Activated CD4-positive, alpha-beta T cell treated with anti-CD3 and anti-CD28 coated beads, Interleukin-10, Interleukin-2, amounts not matched to agents 100 ng/mL and 50 ng/mL, durations not matched to agents 16 hours and 8 hours (primary cell): ENCODE results near the gene ST8SIA4.

Experiments
- DNase-seq: peaks from one replicate; pipeline ENCODE4 v3.0.0-alpha.2; 2020

ST8SIA4 gene

GRCh38 chr5:100903039-100903887, at the start of gene ST8SIA4:
ST8SIA4 (minus strand) TSS chr5:100903282; CDS start chr5:100902955, 327 bp downstream.
- peak; percentile 97 for DNase-seq

GRCh38 chr5:100950985-100951384, 47.9 kb upstream of the ST8SIA4 start:
- no peak for DNase-seq

GRCh38 chr5:100913298-100913697, 10.2 kb upstream of the ST8SIA4 start:
- peak; percentile 63 for DNase-seq

GRCh38 chr5:100909034-100909433, 6.0 kb upstream of the ST8SIA4 start:
- no peak for DNase-seq

GRCh38 chr5:100905259-100905914, 2.3 kb upstream of the ST8SIA4 start:
- peak; percentile 55 for DNase-seq

GRCh38 chr5:100904259-100904861, 1.3 kb upstream of the ST8SIA4 start:
- peak; percentile 86 for DNase-seq

GRCh38 chr5:100902440-100903038, 543 bp downstream of the ST8SIA4 start:
- peak; percentile 76 for DNase-seq

GRCh38 chr5:100901821-100902341, 1.2 kb downstream of the ST8SIA4 start:
- DNase-seq: peak; percentile 81

GRCh38 chr5:100900796-100901781, 2.0 kb downstream of the ST8SIA4 start:
- DNase-seq: peak; percentile 98

GRCh38 chr5:100900142-100900795, 2.8 kb downstream of the ST8SIA4 start:
- peak; percentile 84 for DNase-seq

- no peak for DNase-seq
Measured at GRCh38 chr5:100899675-100900074, 3.4 kb downstream of the ST8SIA4 start.

GRCh38 chr5:100898504-100899346, 4.4 kb downstream of the ST8SIA4 start:
- peak; percentile 39 for DNase-seq

GRCh38 chr5:100896054-100896453, 7.0 kb downstream of the ST8SIA4 start:
- no peak for DNase-seq

GRCh38 chr5:100890461-100891008, 12.5 kb downstream of the ST8SIA4 start:
- DNase-seq: peak; percentile 83

GRCh38 chr5:100889896-100890295, 13.2 kb downstream of the ST8SIA4 start:
- DNase-seq: no peak

- peak; percentile 72 for DNase-seq
Measured at GRCh38 chr5:100889165-100889743, 13.8 kb downstream of the ST8SIA4 start.

- peak; percentile 46 for DNase-seq
Measured at GRCh38 chr5:100877274-100877673, 25.8 kb downstream of the ST8SIA4 start.

GRCh38 chr5:100872408-100873190, 30.5 kb downstream of the ST8SIA4 start:
- DNase-seq: peak; percentile 66
